HG03575 (cell line): Measurements from ENCODE around the gene AQP3.

Experiments
- ATAC-seq: cut with Tn5 transposase; IDR thresholded peaks from one replicate; pipeline ENCODE4 v1.9.1; 2021; ENCODE audit not compliant: unreplicated experiment, insufficient number of reproducible peaks, low FRiP score; ENCODE audit errors: extremely low read depth

AQP3 gene

DNA sequence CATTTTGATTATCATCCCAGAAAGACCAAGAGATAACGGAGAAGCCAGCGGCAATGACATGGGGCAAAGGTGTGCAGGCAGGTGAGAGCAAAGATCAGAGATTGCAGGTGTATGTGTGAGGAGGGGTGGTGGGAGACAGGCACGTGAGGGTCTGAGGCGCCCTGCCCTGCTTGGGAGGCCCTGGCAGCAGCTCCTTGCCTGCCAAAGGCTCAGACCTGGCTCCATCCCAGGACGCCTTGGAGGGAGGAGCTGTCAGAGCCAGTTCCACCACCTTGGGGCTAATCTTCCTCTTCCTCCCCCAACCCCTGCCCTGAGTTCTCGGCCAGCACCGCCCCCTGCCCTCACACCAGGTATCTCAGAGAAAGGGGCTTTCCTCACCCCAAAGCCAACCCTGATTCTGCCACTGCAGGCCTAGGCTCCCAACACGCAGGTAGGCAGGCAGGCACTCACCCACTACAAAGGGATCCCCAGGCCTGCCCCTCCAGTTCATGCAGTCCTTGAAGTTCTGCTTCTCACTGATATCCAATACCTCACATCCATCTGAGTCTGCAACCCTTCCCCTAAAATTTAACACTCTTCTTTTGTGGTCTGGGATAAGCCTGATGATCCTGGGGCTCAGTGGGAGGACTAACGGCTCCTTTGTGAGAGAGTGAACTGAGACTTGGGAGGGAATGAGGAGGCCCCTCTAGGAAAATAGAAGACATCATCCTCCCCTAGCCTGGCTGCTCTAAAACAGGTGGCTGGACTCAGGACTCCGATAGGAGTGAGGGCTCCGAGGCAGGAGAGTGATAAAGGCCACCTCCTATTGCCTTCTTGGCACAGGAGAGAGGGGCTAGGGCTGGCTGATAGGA lies 1.8 kb downstream of the AQP3 start:
- ATAC-seq = no peak

- ATAC-seq = no peak
Measured at GRCh38 chr9:33443464-33444154, 3.8 kb downstream of the AQP3 start.

DNA sequence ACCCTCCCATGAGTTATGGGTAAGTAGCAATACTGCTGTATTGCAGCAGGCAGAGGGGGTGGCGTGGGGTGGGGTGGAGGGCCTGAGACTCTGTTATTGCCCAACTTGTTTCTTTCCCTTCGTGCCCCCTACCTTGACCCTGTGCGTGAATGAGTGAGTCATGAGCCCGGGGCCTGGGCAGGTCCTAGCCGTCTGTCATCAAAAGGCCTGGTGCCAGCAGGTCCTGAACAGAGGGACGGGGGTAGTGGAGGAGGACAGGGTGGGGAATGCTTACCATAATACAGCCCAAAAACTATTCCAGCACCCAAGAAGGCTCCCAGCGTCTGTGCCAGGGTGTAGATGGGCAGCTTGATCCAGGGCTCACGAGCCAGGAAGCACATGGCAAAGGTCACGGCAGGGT lies 4.3 kb downstream of the AQP3 start:
- ATAC-seq = no peak

DNA sequence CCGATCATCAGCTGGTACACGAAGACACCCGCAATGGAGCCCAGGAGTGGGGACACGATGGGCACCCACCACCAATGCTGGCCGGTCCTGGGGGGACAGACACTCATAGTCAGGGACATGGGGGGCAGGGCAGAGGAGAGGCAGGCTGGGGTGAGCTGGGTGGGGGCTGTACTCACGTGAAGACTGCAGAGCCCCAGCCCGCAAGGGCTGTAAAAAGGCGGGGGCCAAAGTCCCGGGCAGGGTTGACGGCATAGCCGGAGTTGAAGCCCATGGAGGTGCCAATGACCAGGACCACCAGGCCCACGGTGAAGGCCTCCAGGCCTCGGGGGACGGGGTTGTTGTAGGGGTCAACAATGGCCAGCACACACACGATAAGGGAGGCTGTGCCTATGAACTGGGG lies 5.3 kb downstream of the AQP3 start:
- ATAC-seq = no peak

DNA sequence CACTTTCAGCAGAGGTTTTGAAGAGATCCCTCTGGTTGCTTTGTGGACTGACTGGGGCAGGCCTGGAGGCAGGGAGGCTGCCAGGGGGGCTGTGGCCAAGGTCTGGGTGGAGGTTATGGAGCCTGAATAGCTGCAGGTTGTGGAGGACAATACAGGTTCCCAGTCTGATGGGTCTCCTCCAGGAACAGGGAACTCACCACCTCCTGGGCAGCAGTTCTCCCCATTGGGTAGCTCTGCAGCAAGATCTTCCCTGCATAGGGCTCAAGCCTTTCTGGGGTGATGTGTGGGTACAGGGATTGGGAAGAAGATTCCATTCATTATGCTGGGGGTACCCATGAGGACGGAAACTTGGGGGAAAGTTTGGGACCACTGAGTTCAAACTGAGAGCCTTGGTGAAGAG lies 6.8 kb downstream of the AQP3 start:
- ATAC-seq = no peak

- no peak for ATAC-seq
Measured at GRCh38 chr9:33440204-33440603, 7.2 kb downstream of the AQP3 start.

GRCh38 chr9:33439731-33440130 lies 7.7 kb downstream of the AQP3 start:
- no peak for ATAC-seq

DNA sequence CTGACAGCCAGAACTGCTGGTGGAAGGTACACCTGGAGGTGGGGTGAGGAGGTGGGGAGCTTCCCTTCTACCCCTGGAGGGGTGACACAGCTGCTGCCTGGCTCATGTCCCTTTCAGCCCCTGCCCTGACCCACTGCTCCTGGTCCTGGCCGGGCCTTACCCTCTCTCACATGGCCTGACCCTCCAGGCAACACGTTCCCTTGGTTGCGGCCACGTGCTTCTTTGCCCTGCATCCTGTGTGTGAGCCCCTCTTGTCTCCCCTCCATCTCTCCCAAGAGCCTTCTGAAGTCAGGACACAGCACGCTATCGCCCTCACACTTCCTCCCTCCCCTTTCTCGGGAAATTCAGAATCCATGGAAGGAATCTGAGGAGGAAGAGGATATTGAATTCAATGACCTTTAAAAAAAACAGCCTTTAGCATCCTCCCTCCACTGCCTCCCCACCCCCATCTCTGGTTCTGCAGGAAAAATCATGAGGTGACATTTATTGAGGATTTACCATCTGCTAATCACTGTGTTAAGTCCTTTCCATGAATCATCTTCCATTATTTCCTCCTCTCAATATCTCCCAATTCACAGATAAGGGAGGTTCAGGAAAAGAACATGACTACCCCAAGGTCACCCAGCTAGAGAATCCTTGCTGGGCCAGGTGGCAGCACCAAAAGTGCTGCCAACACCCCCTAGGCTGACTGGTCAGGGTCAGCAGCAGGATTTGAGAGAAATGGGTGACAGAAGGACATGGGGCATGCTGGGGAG lies 8.3 kb downstream of the AQP3 start:
- no peak for ATAC-seq

DNA sequence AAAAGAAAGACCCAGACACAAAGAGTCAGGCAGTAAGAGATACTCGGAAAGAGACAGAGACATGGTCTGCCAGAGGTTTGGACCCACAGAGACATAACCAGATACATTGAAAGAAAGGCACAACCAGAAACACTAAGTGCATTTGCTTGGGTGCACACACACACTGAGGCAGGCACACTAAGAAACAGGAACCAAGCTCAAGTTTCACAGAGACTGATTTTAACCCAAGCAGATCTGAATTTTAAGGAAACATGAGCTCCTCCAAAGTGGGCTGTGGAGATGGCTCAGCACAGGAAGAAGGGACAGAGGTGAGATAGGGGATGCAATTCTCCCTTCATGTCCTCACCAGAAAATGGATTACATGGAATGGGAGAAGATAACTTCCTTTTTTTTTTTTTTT lies 9.5 kb downstream of the AQP3 start:
- no peak for ATAC-seq

DNA sequence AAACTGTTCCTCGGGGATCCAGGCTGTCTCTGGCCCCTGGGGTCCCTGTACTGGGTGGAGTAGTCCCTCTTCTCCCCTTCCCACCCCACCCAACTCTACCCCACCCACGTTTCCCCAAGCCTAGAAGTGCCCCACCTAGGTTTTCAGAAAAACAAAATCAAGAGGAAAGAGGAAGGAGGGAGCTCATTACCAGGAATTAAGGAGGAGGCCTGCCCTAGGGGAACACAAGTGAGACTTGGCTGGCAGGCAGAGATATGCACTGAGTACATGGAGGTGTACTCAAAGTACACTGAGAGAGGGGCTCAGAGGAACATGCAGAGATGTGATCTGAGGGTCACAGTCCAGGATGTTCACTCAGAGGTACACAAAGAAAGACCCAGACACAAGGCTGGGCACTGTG lies 10.2 kb downstream of the AQP3 start:
- no peak for ATAC-seq

DNA sequence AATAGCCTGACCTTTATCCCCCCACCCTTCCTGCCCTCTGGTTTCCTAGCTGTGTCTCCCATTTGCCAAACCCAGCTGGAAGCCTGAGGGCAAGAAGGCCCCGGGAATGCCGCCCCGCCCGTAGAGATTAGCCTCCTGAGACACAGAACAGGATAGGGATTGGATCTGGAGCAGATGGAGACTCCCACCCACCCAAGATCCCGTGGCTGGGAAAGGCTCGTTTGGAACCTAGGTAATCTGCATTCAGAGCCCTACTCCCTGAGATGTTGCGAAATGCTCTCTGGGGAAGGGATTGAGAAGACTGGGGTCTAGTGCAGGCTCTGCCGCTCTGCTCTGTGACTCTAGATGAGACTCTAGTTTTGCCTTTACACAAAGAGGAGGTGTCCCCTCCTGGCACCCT lies 10.9 kb downstream of the AQP3 start:
- no peak for ATAC-seq

DNA sequence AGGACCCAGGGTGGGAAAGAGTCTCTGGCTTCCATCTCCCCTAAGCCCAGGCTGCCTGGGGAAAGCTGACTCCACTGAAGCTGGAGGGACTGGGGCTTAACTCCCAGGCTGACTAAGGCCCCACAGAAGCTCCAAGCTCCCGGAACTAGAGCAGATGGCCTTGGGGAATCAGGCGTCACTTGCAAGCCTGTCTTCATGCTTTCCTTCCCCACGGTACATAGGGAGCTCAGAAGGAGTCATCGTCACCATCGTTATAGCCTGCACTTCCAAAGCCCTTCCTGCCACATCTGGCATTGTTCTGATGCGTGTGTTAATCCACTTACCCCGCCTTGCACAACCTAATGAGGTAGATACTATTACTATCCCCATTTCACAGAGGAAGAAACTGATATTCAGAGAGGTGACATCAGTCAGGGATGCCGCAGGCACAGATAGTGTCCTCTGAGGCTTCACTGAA lies 11.5 kb downstream of the AQP3 start:
- no peak for ATAC-seq

GRCh38 chr9:33434317-33435105 lies 12.9 kb downstream of the AQP3 start:
- no peak for ATAC-seq

DNA sequence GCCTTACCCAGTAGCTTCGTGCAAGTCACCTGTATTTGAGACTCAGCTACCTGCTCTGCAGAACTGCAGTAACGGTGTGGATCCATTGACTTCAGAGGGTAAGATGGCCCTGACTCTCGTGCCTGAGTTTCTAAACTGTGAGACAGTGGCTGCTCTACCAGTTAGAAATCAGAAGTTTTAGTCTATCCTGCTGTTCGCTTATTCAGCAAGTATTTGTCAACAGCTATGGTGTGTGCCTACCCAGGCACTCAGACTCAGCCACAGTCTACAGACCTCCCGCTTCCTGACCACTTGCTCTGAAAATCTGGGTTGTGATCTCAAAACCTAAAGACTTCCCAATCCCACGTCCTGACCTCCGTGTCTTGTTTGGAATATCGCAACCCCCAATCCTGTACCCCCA lies 13.5 kb downstream of the AQP3 start:
- no peak for ATAC-seq

DNA sequence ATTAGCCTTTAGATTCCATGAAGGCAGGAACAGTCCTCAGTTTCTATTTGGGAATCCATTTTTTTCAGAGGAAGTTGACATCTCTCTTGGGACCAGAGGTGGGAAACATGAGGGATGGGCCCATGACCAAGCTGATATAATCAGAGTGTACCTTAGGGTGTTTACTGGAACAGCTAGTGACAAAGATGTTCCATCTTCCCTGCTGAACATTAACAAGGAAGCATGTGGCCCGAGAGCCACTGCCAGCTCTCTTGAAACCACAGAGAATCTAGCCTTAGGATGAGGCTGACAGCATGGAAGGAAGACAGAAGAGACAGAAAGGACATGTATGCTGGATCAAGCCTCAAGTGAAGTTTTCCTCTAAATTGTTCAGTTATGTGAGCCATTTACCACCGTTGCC lies 16.0 kb downstream of the AQP3 start:
- ATAC-seq = no peak

GRCh38 chr9:33430942-33431341 lies 16.5 kb downstream of the AQP3 start:
- no peak for ATAC-seq

- no peak for ATAC-seq
Measured at GRCh38 chr9:33429256-33429985, 18.0 kb downstream of the AQP3 start.

DNA sequence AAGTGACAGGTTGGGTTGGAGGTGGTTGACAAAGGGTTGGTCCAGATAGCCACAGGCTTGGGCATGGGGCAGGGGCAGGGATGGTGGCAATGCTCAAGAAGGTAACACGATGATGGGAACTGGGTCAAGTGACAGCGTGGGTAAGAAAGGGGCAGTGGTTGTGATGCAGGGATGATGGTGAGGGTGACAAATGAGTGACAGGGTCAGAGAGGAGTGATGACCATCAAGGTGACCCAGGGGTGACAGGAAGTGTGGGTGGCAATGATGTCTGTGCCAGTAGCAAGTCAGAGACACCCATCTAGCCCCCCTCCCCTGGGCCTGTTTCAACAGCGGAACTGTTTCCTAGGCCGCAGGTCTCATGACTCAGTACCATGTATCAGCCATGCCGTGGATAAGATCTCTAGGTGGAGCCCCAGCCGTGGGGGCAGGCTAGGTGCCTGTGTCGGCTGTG lies 20.5 kb downstream of the AQP3 start:
- no peak for ATAC-seq
